GM21423 (cell line): ENCODE data around the gene ELMOD3.
A peak's percentile ranks its signal among the peaks of the same experiment; 100 is the strongest.
"Not testable (repeated sequence)": the region's sequence is repeated elsewhere in the genome, so short reads cannot be mapped to it uniquely, and the experiment has no call there.

Experiments used
- ATAC-seq: cut with Tn5 transposase; IDR thresholded peaks from one replicate; pipeline ENCODE4 v1.9.1; 2021; ENCODE audit warnings: mild to moderate bottlenecking, moderate library complexity; ENCODE audit not compliant: unreplicated experiment

The ELMOD3 gene

GRCh38 chr2:85354286-85355072 lies at the start of gene ELMOD3, which contains the start of gene RETSAT:
TSS of gene ELMOD3 (plus strand) at chr2:85354769. CDS start at chr2:85357199, 2,430 bp downstream.
TSS of gene RETSAT (minus strand) at chr2:85354528. CDS start at chr2:85354507, 21 bp downstream.
- peak; percentile 99 for ATAC-seq

GRCh38 chr2:85307527-85307897 lies 47.1 kb upstream of the ELMOD3 start:
- ATAC-seq: no peak

- no peak for ATAC-seq
Measured at GRCh38 chr2:85308201-85308600, 46.4 kb upstream of the ELMOD3 start.

- ATAC-seq: no peak
Measured at GRCh38 chr2:85308896-85309555, 45.5 kb upstream of the ELMOD3 start.

GRCh38 chr2:85309699-85310321 lies 44.8 kb upstream of the ELMOD3 start:
- no peak for ATAC-seq

GRCh38 chr2:85310330-85310729 lies 44.2 kb upstream of the ELMOD3 start:
- ATAC-seq: no peak

- no peak for ATAC-seq
Measured at GRCh38 chr2:85312404-85312803, 42.2 kb upstream of the ELMOD3 start.

- no peak for ATAC-seq
Measured at GRCh38 chr2:85314884-85315242, 39.7 kb upstream of the ELMOD3 start.

- ATAC-seq: not testable (repeated sequence)
Measured at GRCh38 chr2:85315921-85316320, 38.6 kb upstream of the ELMOD3 start.

GRCh38 chr2:85318222-85319074 lies 36.1 kb upstream of the ELMOD3 start:
- no peak for ATAC-seq

GRCh38 chr2:85319796-85320195 lies 34.8 kb upstream of the ELMOD3 start:
- ATAC-seq: no peak

GRCh38 chr2:85323351-85323987 lies 31.1 kb upstream of the ELMOD3 start:
- ATAC-seq: no peak

GRCh38 chr2:85323988-85324367 lies 30.6 kb upstream of the ELMOD3 start:
- not testable (repeated sequence) for ATAC-seq

- ATAC-seq: no peak
Measured at GRCh38 chr2:85324639-85325465, 29.7 kb upstream of the ELMOD3 start.

GRCh38 chr2:85325466-85325811 lies 29.1 kb upstream of the ELMOD3 start:
- no peak for ATAC-seq

GRCh38 chr2:85326406-85327159 lies 28.0 kb upstream of the ELMOD3 start:
- no peak for ATAC-seq

GRCh38 chr2:85327160-85327821 lies 27.3 kb upstream of the ELMOD3 start:
- ATAC-seq: peak; percentile 30

GRCh38 chr2:85327822-85328617 lies 26.5 kb upstream of the ELMOD3 start, which contains the start of gene TGOLN2:
TSS of gene TGOLN2 (minus strand) at chr2:85327989. CDS start at chr2:85327962, 27 bp downstream.
- peak; percentile 83 for ATAC-seq
